ENCODE results near the gene ZNF280B. TPM values are rescaled to one million over a fixed set of nuclear protein-coding genes. Genes with fewer than 3 reads are reported as not detected.

The ZNF280B gene
- total and polyA plus RNA-seq, 9 of the 15 experiments (the other 6 are each of a cell fraction or from before 2014, with no cell fraction given): 7.7 to 29.9 (median 20.0) TPM

DNA sequence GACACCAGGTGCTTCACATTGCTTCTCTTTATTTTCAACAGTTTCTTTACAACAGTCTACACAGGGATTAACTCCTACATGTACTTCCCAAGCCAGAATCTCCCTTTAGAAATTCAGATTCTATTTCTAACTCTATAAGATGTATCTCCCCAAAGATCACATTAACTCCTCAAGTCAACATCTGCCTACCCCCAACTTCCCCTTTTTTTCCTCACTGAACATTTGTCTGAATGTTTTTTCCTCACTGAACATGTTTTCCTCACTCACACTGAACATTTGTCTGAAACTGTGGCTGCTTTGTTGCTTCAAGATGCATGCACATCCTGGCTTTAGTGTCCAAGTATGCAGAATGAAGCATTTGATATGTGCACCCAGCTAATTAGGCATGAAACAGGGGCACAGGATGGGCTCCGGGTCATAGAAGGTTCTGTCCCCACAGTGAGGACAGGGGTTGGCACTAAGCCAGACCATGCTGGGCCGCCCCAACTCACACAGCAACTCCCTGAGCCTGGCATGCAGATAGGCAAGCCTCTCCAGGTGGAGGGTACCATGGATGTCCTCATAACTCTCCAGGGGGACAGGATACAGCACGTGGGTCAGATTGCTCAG is 39.3 kb upstream of the ZNF280B start:
- Histone ChIP-seq H3K4me1 (replicated peaks in 1 of 2; ENCODE audit: control insufficient read depth in 2 of 2, insufficient read depth in 2 of 2, low read length in 2 of 2) (peaks cover 17 to 24% of the 10 kb centered on the region in 2 experiments), H3K36me3 (ENCODE audit: control insufficient read depth, insufficient read depth, low read length) (peaks cover 65% of the 10 kb centered on the region), H3K4me3 (no peak overlapping the region), H3K79me2 (ENCODE audit: control insufficient read depth, insufficient read depth, low read length) (peaks cover 40% of the 10 kb centered on the region), H2AFZ (ENCODE audit: low read depth, low read length) (no peak overlapping the region), H3K9me1 (ENCODE audit: control insufficient read depth, insufficient read depth, low read length) (peaks cover 46% of the 10 kb centered on the region), H3K27ac (ENCODE audit: extremely low read depth, low read depth, low read length) (peak overlapping the region; percentile 1; the same call in 2 of the 3 replicates), H3K27me3 (ENCODE audit: control insufficient read depth in 2 of 2, insufficient read depth in 2 of 2, low read length in 2 of 2) (no peaks in the 10 kb centered on the region), H4K20me1 (replicated peaks; ENCODE audit: control insufficient read depth, insufficient read depth, low read length) (peaks cover 60% of the 10 kb centered on the region), H3K9me3 (replicated peaks; ENCODE audit: control insufficient read depth, insufficient read depth, low read depth, low read length) (no peaks in the 10 kb centered on the region), H3K4me2 (ENCODE audit: insufficient read depth, low read length) (no peak overlapping the region), H3K9ac (ENCODE audit: insufficient read depth in 1 of 2, low read depth in 2 of 2, low read length in 2 of 2) (peak overlapping the region in 1 of 2 experiments; percentile 12; a peak in 2 of 4 replicates)
- ATAC-seq (peak; percentile 10), DNase-seq (ENCODE audit: extremely low read depth in 1 of 4, low spot score in 3 of 4) (peak in 3 of 4 experiments; percentile 77 to 83 (median 79)), FAIRE-seq (no peak)
- POLR2A ChIA-PET: interaction anchor here (0.7 to 19.7 kb wide), 17 partner anchors 2 to 72 kb away, joined by 3 to 708 read pairs (median 6); partner anchors contain the start of genes PRAME, ZNF280A and ZNF280B
- intact Hi-C loops (cut with micrococcal nuclease): loop anchor here (2.0 to 10.0 kb wide), 2 partner anchors 39 to 57 kb away; partner anchors contain the start of gene ZNF280B
- TF ChIP-seq, protein P1, sequence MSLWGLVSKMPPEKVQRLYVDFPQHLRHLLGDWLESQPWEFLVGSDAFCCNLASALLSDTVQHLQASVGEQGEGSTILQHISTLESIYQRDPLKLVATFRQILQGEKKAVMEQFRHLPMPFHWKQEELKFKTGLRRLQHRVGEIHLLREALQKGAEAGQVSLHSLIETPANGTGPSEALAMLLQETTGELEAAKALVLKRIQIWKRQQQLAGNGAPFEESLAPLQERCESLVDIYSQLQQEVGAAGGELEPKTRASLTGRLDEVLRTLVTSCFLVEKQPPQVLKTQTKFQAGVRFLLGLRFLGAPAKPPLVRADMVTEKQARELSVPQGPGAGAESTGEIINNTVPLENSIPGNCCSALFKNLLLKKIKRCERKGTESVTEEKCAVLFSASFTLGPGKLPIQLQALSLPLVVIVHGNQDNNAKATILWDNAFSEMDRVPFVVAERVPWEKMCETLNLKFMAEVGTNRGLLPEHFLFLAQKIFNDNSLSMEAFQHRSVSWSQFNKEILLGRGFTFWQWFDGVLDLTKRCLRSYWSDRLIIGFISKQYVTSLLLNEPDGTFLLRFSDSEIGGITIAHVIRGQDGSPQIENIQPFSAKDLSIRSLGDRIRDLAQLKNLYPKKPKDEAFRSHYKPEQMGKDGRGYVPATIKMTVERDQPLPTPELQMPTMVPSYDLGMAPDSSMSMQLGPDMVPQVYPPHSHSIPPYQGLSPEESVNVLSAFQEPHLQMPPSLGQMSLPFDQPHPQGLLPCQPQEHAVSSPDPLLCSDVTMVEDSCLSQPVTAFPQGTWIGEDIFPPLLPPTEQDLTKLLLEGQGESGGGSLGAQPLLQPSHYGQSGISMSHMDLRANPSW (CRISPR knock-in tag; IDR thresholded peaks at IDR 0.05): peak; percentile 96
- TF ChIP-seq, protein P2, sequence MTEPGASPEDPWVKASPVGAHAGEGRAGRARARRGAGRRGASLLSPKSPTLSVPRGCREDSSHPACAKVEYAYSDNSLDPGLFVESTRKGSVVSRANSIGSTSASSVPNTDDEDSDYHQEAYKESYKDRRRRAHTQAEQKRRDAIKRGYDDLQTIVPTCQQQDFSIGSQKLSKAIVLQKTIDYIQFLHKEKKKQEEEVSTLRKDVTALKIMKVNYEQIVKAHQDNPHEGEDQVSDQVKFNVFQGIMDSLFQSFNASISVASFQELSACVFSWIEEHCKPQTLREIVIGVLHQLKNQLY (CRISPR knock-in tag; conservative IDR thresholded peaks at IDR 0.05): peak in 1 of 2 experiments; percentile 42; a peak in 1 of 4 replicates
- TF ChIP-seq, protein P3, sequence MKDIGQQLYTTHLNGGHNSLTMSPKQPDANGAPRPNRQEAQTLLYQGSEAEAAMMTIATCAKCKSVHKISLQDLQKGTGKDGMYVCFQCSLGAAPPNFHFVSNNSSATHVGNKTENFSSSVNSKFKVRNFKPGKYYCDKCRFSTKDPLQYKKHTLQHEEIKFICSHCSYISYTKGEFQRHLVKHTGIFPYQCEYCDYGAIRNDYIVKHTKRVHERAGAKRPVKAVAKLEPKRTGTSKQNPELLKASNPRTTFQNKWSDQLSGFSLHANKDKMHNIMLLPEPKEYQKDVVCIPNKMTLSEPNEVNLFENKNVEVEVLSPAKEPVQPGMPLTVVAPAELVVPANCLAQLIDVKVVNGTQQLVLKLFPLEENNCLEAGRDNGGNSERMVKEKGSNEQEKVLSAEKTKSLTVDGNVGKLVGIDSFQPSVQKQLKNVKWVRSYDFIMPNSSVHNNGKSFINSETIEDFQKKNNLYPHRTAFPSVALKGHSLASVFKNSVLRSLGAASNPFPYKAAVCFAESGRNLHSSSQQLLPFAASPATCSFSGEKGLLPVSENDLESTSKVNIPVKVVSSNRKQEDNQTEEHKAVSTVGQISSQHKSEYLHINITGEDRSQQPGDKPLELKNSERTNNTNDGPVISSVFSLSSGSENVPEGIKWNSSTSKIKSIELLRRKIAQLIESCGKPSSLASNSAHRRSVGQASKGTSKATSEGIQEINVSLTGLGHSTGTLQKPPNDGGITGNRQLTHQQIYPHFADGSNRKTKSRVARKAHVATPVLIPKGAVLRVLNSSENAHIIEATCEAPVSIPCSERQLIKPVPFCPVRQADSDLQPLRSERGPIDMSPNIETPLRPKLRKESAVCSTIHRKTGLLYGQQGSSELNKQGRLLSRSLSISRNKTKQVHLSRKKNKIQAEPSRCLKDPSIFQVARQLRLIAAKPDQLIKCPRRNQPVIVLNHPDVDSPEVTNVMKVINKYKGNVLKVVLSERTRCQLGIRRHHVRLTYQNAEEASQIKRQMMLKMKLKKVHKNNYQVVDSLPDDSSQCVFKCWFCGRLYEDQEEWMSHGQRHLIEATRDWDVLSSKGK (CRISPR knock-in tag; IDR thresholded peaks at IDR 0.05): no peak
- TSS peak; percentile 28 for BruUV-seq (replicated peaks)
- in situ Hi-C loops (cut with MboI): loop anchor here (25.0 kb wide), 1 partner anchor 1135 kb away; the partner anchor contains the start of gene HIC2
- CTCF ChIA-PET (ENCODE audit: low intra/inter-chr PET ratio): interaction anchor here (0.8 to 1.7 kb wide), 3 partner anchors 9 to 85 kb away, joined by 3 to 4 read pairs (median 3); partner anchors contain the start of gene PRAME
- WGBS (ENCODE audit: insufficient coverage, low coverage, missing lambda C conversion rate): 75% methylated on average over 3 of the region's 3 CpGs

Measured in K562 (cell line).